ENCODE data around the gene SIX2. TPM values are rescaled to one million over a fixed set of nuclear protein-coding genes. Genes with fewer than 3 reads are reported as not detected.

The SIX2 gene
- total RNA-seq, 1 donor from 2014 or later = 16.7 TPM

DNA sequence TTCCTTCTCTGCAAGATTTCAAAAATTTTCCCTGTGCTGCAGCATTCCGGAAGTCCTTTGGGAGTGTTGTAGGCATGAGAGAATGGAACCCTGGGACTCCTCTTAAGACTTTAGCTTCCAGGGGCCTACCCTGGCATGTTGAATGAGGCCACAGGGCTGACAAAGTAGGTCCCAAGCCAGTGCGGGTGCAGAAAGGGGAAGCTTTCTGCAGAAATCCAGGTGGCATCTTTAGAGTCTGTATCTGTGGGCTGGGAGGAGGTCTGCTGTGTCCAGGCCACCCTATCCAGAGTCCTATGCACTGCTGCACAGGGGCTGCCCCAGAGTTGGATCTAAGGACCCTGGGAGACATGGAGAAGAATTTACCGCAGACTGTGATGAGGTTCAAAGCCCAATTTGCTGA lies 1.9 kb upstream of the SIX2 start:
- Histone ChIP-seq H3K27me3 (no peaks in the 10 kb centered on the region), H3K4me3 (peak overlapping the region in 1 of 2 donors; percentile 54), H3K4me1 (peaks cover 52% of the 10 kb centered on the region), H3K27ac (peak overlapping the region; percentile 89), H3K9me3 (no peaks in the 10 kb centered on the region), H3K36me3 (no peaks in the 10 kb centered on the region)
- intact Hi-C loops (cut with DNase I) = no loop called here
- DNase-seq (ENCODE audit: extremely low spot score in 2 of 2) = no peak
- TF ChIP-seq POLR2A (IDR thresholded peaks at IDR 0.05) (no peak), POLR2AphosphoS5 (IDR thresholded peaks at IDR 0.05; ENCODE audit: insufficient read depth in 1 of 2, low read depth in 1 of 2) (no peak)
- TF ChIP-seq, protein P1, sequence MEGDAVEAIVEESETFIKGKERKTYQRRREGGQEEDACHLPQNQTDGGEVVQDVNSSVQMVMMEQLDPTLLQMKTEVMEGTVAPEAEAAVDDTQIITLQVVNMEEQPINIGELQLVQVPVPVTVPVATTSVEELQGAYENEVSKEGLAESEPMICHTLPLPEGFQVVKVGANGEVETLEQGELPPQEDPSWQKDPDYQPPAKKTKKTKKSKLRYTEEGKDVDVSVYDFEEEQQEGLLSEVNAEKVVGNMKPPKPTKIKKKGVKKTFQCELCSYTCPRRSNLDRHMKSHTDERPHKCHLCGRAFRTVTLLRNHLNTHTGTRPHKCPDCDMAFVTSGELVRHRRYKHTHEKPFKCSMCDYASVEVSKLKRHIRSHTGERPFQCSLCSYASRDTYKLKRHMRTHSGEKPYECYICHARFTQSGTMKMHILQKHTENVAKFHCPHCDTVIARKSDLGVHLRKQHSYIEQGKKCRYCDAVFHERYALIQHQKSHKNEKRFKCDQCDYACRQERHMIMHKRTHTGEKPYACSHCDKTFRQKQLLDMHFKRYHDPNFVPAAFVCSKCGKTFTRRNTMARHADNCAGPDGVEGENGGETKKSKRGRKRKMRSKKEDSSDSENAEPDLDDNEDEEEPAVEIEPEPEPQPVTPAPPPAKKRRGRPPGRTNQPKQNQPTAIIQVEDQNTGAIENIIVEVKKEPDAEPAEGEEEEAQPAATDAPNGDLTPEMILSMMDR (IDR thresholded peaks at IDR 0.05) = no peak

DNA sequence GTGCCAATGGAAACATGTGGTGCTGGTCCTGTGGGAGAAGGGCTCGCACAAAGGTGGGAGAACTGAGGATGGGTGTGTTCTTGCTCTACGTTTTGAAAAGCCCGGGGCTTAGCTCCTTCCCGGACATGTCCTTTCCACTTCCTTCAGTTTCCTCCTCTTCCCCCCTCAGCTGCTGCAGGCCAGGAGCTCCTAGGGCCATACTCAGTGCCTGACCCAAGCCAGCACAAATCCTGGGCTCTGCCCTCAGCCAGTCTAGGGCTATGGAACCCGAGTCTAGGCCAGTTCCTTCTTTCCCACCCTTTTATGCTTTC lies 1.4 kb upstream of the SIX2 start:
- peak overlapping the region; percentile 54 to 59 for H3K4me3 ChIP-seq
- H3K27ac ChIP-seq = peak overlapping the region; percentile 89
- DNase-seq (ENCODE audit: extremely low spot score in 2 of 2) = no peak
- TF ChIP-seq POLR2AphosphoS5 (IDR thresholded peaks at IDR 0.05; ENCODE audit: insufficient read depth in 1 of 2, low read depth in 1 of 2) (no peak), POLR2A (IDR thresholded peaks at IDR 0.05) (no peak)
- TF ChIP-seq, protein P1 (IDR thresholded peaks at IDR 0.05) = no peak
- peaks cover 52% of the 10 kb centered on the region for H3K4me1 ChIP-seq
- no peaks in the 10 kb centered on the region for H3K9me3 ChIP-seq
- intact Hi-C loops (cut with DNase I) = no loop called here
- H3K27me3 ChIP-seq = no peaks in the 10 kb centered on the region
- no peaks in the 10 kb centered on the region for H3K36me3 ChIP-seq

DNA sequence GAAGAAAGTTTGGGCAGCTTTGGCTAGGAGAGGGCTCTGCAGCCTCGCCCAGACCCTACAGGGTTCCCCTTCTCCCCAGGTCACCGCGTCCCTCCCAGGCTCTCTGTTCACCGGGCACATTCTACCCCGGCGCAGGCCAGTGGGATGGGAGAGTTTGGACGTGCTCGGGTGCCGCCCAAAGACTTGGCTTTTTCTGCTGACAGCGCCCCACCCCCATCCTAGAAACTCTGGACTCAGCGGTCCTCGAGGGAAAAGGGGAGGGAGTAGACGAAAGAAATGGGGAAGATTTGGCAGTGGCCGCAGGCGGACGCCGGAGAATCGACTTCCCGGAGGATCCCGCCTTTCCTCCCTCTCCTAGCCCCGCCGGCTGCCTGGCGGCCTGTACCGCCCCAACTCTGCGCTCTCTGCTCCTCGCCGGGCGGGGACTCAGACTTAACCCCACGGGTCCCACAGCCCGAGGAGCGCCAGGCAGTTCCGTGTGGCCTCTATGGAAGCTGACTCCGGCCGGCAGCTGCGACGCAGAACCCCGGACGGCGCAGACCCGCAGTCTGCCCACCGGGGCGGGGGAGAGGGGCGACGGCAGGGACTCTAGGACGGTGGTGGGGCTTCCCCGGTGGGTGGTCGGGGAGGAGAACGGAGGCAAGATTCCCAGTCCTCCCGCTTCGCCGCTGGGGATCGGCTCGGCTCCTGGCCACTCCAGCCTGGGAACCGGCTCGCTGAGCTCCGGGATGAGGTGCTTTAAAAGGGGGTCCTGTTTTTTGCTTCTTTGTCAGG lies 863 bp upstream of the SIX2 start:
- Histone ChIP-seq H3K4me3 (peak overlapping the region; percentile 54 to 59), H3K27me3 (no peaks in the 10 kb centered on the region), H3K27ac (peak overlapping the region; percentile 89), H3K36me3 (no peaks in the 10 kb centered on the region), H3K4me1 (peaks cover 54% of the 10 kb centered on the region), H3K9me3 (no peaks in the 10 kb centered on the region)
- TF ChIP-seq, protein P1 (IDR thresholded peaks at IDR 0.05) = no peak
- peak in 1 of 2 donors; percentile 82 for TF ChIP-seq POLR2AphosphoS5 (IDR thresholded peaks at IDR 0.05; ENCODE audit: insufficient read depth in 1 of 2, low read depth in 1 of 2)
- TF ChIP-seq POLR2A (IDR thresholded peaks at IDR 0.05) = peak in 1 of 2 donors; percentile 33
- no peak for DNase-seq (ENCODE audit: extremely low spot score in 2 of 2)
- intact Hi-C loops (cut with DNase I) = no loop called here

- Histone ChIP-seq H3K4me1 (peaks cover 61% of the 10 kb centered on the region), H3K27me3 (no peaks in the 10 kb centered on the region), H3K36me3 (no peaks in the 10 kb centered on the region), H3K27ac (peak overlapping the region; percentile 64), H3K9me3 (no peaks in the 10 kb centered on the region), H3K4me3 (peak overlapping the region; percentile 54 to 59)
- DNase-seq (ENCODE audit: extremely low spot score in 2 of 2) = no peak
- TF ChIP-seq POLR2A (IDR thresholded peaks at IDR 0.05) = no peak
- TF ChIP-seq, protein P1 (IDR thresholded peaks at IDR 0.05) = no peak
- peak in 1 of 2 donors; percentile 24 for TF ChIP-seq POLR2AphosphoS5 (IDR thresholded peaks at IDR 0.05; ENCODE audit: insufficient read depth in 1 of 2, low read depth in 1 of 2)
- intact Hi-C loops (cut with DNase I) = no loop called here
Observed at GRCh38 chr2:45008296-45009129, 739 bp downstream of the SIX2 start.

DNA sequence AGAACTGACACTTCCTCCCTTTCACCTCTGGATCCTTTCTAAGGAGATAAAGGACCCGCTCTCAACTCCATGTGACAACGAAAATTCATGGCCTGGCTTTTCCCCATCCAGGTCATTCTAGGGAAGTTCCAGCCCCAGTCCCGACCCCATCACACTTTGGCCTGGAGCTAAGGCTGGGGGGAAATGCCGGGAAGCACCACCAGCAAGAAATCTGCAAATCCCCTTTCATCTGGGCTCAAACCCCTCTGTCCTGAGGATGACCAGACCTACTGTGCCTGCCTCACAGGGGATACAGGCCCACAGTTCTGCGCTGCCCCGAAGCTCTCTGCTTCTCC lies 1.3 kb downstream of the SIX2 start:
- H3K27me3 ChIP-seq = no peaks in the 10 kb centered on the region
- no peaks in the 10 kb centered on the region for H3K36me3 ChIP-seq
- intact Hi-C loops (cut with DNase I) = no loop called here
- no peak for TF ChIP-seq POLR2A (IDR thresholded peaks at IDR 0.05)
- TF ChIP-seq POLR2AphosphoS5 (IDR thresholded peaks at IDR 0.05; ENCODE audit: insufficient read depth in 1 of 2, low read depth in 1 of 2) = no peak
- TF ChIP-seq, protein P1 (IDR thresholded peaks at IDR 0.05) = no peak
- no peaks in the 10 kb centered on the region for H3K9me3 ChIP-seq
- peaks cover 55% of the 10 kb centered on the region for H3K4me1 ChIP-seq
- no peak for DNase-seq (ENCODE audit: extremely low spot score in 2 of 2)
- H3K27ac ChIP-seq = peak overlapping the region; percentile 64
- peak overlapping the region; percentile 54 to 59 for H3K4me3 ChIP-seq

Measured in vagina (tissue), 2 donors.